OCI-LY1 (cell line): ENCODE data around the gene CLEC16A.

Source experiments
- CTCF ChIP-seq: fragments of 200-600 bp; sonication (generic), shearing (Covaris generic); IDR thresholded peaks from 2 replicates; pipeline ENCODE4 v1.5.1; 2017; ENCODE audit warnings: mild to moderate bottlenecking, antibody characterized with exemption, low read length, moderate library complexity, mixed read lengths
- EZH2 ChIP-seq: fragments of 200-600 bp; sonication (generic), shearing (Covaris generic); IDR thresholded peaks from 2 replicates; pipeline ENCODE4 v1.8.0; 2017; ENCODE audit warnings: borderline replicate concordance, mixed run types, mild to moderate bottlenecking, antibody characterized with exemption, low read length, moderate library complexity, mixed read lengths

- TF ChIP-seq CTCF (no peak), EZH2 (no peak)
Measured at GRCh38 chr16:11089504-11090124, 145.2 kb downstream of the CLEC16A start.
